Activated effector memory CD4-positive, alpha-beta T cell treated with anti-CD3 and anti-CD28 coated beads, Interleukin-2, amount 50 U/mL, for 16 hours (primary cell): ENCODE measurements around the gene TFF3.

Experiments used
- DNase-seq: peaks from one replicate; pipeline ENCODE4 v3.0.0-alpha.2; 2020

The TFF3 gene

DNA sequence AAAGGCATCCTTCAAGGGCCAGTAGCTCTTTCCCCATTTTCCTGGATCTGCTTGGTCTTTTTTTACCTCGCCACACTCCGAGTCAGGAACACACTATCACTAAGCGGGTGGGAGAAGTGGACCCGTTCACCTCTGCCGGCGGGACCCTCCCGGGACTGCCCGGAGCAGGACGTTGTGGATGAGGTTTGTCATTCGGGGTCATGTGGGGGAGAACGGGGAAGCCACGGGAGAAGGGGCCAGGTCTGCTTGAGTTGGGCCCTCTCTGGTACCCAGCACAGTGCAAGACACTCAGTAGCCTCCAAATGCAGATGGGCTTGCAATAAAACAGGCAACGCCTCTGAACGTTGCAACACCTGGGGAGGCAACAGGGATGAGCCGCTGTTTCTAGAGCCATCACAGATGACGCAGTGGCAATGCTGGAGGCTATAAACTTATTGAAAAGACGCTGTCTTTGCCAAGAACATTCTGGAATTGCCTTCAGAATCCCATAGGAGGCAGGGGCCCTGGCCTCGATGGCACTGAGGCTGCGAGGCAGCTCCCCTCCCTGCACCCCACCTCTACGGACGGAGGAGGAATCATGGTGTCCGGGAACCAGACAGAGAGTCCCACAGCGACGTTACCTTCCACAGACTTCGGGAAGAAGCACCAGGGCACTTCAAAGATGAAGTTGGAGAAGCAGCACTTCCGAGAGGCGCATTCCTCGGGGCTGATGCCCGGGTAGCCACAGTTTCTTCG is 31.8 kb upstream of the TFF3 start:
- peak; percentile 30 for DNase-seq

DNA sequence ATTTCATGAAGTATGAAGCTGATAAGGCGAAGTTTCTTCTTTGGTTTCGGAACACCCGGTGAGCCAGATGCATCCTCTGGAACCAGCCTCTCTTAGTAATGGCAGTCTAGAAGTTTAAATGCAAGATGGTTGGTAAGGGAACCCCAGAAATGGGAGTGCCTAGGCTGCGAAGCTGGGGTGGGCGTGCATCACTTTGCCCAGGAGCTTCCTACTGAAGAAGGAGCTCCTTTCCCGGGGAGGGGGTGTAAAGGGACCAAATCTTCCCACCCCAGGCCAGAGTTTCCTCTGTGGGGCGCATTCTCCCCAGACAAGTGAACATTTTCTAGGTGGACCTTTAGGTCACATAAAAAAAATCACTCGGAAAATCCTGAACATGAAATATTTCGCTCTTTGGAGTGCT is 31.2 kb upstream of the TFF3 start:
- no peak for DNase-seq

DNA sequence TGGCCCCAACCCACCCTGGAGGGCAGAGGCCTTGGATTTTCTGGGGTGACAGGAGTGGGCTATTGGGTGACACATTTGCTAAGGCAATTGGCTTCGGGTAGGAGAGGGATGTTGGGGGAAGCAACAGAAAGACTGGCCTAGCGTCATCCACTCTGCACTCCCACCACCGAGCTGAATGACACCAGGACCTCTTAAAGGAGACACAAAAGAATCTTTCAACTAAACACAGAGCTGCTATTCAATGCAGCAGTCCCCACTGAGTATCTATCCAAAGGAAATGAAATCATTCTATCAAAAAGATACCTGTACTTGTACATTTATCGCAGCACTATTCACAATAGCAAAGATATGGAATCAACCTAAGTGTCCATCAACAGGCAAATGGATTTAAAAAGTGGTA is 29.4 kb upstream of the TFF3 start:
- DNase-seq = no peak

DNA sequence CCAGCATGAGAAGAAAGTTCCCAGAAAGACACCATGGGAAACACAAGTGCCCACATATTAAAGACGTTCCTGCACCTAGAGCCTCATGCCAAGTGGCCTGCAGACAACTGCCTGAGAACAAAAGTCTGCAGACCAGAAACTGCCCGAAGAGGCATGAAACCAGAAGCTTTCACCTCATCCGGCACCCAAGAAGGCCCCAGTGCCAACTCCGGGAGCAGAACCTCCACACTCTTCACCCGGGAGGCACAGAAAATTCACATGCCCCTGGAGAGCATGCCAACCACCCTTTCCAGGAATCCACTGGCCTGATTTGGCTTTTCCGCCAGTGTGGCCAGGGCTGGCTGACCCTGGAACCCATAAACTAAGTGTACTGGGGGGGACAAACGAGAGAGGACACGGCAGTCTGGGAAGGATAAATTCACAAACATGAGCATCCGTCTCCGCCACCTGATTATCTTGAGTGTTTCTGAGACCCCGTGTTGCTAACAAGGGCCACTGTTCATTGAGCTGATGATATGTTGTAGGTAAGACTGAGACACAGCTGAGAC is 28.8 kb upstream of the TFF3 start:
- DNase-seq = peak; percentile 33

DNA sequence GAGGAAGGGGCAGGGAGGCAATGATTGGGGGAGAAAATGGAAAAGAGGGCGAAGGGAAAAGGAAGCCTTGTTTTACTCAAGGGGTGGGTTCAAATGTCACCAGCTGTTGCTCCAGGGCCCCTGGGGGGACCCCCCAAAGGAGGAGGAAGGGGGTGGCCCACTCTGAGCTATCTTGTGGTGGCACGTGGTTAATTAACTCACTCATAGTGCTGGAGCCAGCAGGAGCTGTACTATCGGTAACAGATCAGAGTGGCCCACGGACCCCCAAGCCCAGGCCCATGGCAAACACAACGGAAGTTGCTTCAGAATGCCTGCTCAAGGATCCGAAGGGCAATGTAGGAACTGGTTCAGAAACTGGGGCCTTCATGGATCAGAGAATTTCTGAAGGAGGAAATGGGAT is 28.3 kb upstream of the TFF3 start:
- peak; percentile 54 for DNase-seq

DNA sequence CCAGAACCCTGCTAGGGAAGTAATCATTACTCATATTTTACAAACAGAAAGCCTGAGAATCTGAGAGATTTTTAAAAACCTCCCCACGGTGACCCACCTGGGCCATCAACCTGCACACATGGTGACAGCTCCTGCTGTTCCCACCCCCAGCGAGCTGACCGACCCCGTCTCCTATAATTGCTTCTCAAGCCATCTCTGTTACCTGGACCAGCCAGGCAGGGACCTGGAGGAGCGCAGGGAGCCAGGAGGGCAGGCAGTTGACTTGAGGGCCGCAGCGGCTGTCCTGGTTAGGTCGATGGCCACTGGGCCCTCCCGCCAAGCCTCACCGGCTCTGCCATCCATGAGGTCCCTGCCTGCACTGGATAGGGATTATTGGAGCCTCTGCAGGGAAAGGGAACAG is 27.9 kb upstream of the TFF3 start:
- DNase-seq = no peak

DNA sequence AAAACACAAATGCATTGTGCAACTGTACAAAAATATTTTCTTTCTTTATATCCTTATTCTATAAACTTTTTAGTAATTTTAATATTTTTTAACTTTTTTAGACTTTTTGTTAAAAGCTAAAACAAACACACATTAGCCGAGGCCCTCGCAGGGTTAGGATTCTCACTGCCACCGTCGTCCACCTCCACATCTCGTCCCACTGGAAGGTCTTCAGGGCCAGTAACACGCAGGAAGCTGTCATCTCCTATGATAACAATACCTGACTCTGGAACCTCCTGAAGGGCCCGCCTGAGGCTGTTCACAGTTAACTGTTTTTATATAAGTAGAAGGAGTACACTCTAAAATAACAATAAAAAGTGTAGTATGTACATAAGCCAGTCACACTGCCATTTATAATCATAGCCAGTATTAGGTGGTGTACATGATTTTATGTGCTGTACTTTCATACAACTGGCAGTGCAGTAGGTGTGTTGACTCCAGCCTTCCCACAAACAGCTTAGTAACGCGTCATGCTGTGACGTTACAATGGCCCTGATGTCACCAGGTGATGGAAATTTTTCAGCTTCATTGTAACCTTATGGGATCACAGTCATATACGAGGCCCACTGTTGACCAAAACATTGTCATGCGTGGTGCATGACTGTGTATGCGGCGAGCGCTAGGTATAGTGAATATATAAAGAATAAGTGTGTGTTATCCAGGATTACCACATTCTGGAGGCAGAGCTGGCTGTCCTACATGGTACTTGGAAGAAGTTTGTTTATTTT is 26.8 kb upstream of the TFF3 start:
- DNase-seq = peak; percentile 39

DNA sequence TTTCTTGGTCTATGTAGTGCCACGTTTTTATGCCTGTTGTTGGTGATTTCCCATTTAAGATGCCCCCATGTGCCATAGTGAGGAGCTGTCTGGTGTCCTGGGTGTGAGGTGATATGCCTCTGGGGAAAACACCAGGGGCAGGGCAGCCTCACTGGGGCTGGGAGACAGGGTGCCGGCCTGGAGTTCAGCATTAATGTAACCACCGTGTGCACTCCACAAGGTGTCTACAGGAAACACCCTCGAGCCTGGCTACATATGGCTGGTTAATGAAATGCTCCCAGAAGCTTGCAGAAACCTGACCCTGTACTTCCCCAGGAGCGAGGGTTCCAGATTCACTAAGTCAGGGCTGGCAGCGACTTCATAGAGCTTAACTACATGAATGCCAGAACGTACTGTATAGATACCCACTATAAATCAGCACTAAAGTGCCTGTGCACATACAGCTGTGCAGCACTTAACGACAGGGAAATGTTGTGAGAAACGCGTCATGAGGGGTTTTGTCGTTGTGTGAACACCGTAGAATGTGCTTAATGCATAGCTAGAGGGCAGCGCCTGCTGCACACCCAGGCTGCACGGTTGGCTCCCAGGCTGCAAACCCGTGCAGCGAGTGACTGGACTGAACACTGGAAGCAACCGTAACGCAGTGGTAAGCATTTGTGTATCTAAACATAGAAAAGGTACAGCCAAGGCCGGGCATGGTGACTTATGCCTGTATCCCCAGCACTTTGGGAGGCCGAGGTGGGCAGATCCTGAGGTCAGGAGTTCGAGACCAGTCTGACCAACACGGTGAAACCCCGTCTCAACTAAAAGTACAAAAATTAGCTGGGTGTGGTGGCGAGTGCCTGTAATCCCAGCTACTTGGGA is 25.2 kb upstream of the TFF3 start:
- no peak for DNase-seq

DNA sequence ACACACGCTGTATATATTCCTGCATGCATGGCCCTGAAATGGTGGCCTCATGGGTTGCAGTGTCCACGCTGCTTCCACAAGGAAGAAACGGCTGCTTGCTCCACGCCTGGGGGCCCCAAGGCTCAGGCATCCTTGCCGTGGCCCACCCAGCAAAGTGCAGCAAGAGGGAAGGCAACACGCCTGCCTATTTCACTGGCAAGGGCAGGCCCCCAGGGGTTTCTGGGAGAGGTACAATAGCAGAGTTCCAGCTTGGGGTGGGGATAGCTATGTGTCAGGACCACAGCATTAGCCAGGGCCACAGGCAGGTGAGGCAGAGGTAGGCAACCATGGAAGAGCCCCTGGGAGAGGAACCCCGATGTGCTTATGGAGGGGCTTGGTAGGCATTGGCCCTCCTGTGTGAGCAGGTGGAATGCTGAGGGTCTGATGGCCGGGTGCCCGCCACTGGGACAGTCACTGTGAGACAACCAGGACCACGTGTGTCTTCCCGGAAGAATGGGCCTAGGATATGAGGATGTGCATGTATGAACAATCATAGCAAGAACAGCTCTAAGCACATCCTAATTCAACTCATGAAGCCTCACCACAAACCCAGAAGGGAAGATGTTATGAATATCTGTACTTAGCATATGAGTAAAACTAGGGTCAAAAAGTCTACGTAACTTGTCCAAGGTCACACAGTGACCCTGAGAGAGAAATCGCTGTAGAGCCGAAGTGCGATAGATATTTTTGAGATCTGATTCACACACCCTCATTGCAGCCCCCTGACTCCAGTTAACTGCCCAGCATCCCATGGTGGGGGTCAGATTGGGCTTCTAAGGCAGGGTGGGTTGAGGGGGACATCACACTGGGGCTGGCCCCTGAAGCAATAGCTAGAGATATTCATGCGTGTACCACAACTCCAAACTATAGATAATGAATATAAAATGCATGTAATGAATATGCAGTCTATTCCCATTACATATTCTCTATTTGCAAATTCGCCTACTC is 23.8 kb upstream of the TFF3 start:
- peak; percentile 43 for DNase-seq

DNA sequence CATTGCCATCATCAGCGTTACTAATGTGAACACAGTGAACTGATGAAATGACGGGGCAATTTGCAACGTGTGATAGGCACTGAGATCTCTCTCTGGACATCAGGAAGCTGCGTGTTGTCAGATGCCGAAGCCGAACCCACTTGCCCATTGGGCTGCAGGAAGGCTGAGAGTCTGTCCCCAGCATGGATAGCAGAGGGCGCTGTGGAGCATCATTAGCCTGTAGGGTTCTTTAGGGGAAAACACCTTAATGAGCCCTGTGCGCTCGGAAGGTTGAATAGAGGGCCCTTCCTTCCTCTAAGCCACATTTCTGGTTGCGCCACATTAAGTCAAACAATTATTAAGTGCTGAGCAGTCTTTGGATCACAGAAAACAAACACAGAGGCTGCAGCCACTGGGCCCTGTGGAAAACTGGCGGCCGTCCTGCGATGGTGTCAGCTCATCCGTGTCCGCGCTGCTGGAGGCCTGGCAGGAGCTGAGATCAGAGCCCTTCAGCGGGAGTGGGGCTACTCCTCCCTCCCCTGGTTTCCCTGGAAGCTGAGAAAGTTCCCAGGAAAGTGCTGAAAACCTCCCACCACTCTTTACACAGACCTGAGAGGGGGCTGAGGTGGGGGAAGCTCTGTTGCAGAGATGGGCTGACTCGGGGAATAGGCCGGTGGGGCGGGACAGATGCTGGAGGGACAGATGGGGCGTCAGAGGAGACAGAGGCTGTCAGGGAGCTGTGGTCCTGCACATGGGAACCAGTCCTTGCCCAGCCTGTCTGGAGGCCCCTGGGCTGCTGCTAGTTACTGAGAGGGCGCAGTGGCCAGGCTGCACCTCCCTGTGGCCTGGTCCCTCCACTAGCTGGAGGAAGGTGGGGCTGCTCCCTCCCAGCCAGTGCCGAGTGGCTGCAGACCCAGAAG is 22.9 kb upstream of the TFF3 start:
- DNase-seq = peak; percentile 93

DNA sequence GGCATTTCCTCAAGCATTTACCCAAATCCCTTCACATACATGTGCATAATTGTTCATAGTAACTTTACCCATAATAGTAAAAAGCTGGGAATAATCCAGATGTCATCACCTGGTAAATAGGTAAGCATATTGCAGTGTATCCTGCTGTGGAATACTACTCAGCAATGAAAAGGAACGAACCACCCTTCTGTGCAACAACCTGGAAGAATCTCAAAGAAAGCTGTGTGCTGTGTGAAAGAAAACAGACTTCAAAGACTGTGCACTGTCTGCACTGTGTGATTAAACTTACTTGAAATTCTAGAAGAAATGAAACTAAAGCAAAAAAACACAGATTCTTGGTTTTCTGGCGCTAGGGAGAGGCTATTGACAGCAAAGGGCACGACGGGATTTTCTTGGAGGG is 22.1 kb upstream of the TFF3 start:
- no peak for DNase-seq

DNA sequence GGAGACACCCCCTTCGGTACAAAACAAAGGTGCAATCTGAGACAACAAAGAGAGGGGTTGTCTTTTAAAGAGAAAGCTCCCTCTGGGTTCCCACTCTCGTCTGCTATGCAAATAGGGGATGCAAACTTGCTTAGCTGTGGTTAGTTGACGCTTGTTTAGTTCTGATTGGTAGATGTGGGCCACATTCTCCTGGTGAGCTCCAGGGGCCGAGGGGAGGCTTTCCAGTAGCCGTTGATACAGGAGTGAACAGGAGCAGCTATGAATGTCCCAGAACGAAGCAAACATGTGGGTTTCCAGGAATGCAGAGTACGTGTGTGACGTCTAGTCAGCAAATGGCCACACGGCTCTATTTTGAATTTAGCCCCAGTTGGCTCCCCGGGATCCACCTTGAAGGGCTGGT is 20.8 kb upstream of the TFF3 start:
- no peak for DNase-seq

DNA sequence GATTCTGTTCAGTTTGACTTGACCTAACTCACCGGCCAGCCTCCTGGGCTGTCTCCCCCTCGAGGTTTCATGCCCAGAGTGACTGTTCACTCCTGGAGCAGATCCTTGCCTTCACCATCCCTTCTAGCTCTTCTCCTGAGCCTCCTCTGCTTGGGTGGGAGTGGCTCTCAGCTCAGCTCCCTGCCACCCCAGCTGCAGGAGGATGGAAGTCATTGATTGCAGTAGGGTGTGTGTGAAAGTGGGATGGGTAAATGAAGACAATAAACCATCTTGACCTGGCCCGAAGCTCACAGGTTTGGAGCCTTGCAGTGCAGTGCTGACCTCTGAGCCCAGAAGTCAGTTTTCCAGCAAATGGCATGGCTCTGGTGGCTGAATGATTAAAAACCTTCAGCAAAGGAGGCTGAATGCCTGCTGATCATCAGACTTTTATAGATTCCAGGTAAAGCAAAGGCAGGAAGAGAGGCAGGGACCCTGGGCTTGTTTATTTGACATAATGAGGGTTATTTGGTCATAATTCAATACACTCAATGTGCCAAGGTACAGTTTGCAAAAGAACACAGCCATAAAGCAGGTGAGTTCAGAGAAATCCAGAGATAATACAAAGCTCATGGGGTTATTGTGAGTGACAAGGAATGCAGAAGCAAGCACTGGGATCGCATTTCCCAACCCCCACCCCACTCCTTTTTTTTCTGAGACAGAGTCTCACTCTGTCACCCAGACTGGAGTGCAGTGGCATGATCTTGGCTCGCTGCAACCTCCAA is 17.5 kb upstream of the TFF3 start:
- no peak for DNase-seq

DNA sequence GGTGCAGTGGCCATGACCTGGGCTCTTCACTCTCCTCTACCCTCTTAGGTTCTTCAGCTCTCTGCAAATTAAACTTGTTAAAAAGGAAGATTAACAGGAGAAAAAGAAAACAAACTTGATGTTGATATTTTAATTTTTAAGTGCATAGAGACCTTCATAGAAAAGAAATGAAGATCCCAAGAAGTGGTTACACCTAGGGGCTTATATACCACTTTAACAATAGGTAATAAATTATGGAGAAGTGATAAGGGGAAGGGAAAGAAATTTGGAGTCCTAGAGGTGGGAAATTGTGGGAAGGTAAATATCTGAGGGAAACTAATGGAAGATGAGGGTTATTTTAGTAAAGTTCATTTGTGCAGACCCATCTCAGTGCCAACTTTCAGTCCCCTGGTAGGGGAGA is 16.5 kb upstream of the TFF3 start:
- no peak for DNase-seq

DNA sequence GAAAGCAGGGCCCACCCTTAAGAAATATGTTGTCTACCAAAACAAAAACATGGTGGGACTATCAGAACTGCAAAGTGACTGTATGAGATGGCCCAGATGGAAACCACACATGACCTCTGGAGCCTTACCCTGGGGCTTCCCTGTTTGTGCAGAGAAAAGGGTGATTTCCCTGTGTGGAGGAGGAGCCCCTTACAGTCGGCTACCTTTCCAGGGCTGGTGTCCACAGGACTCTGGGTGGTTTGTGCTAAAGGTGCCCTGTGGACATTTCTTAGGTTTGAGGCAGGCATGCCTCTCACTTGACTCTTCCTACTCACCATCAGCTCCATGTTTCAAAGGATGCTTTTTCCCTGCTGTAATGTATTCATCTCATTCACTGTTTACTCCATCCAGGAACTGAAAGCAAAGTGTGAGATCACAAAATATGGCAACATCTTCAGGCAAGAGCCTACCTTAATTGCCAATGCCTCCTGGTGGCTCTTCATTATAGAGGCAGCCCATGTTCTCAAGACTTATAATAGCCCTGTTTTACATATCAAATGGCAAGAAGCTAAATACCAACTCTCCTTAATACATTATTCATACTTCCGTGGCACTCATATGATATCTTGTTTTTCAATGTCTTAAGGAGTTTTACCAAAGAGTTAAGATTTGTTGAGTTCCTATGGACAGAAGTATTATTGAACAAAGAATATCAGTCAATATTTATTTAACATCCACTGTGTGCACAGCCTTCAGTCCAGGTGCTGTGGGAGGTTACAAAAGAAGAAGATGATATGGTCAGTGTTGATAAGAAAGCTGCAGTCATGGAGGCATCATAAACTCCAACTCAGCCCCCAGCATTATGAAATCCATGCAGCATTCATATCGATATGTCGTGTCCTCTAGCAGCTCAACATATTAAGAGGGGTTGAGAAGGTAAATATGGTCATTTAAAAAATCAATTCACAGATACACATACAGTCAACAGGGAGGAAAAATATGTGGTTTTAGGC is 15.5 kb upstream of the TFF3 start:
- DNase-seq = no peak

DNA sequence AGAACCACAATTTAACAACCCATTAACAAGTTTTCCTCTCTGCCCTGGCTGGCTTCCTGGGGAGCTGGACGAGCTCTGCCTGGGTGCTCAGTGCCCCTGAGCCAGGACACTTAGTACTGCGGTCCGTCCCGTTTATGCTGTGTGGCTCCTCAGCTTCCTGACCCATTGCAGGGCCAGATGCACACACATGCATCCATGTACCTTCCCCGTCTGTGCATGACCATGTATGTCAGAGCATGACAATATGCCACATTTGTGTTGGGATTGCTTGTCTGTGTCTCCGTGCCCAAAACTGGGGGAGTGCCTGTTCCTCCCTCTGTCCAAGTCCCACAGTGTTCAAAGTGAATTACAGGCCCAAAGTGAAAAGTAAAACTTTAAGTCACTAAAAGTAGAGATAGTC is 9.7 kb upstream of the TFF3 start:
- DNase-seq = peak; percentile 28

DNA sequence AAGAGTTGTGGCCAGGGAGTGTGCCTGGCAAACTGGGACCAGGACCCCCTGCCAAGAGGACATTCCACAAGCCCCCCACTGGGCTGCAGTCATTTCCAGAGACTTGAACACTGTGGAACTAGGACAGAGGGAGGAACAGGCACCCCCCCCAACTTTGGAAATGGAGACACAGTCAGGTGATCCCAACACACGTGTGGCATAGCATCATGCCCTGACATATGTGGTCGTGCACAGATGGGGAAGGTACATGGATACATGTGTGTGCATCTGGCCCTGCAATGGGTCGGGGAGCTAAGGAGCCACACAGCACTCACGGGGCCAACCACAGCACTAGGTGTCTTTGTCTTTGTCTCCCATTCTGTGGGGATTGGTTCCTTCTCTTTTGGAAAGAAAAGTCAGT is 6.6 kb upstream of the TFF3 start:
- DNase-seq = peak; percentile 45

DNA sequence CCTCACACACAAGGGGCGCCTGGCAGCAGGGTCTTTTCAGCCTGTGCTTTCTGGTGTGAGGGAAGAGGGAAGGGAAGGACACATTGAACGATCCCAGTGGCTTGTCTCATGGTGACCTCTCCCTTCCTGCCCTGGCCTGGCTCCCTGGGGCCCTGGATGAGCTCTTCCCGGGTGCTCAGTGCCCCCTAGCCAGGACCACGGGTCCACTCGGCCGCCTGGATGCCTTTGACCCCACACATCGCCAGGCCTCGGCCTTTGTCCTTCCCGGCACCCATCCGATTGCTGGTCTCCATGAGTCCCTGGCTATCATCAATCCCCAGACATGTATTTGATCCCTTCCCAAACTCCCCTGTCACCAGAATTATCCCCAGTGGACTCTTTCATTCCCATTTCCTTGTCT is 6.0 kb upstream of the TFF3 start:
- peak; percentile 44 for DNase-seq

DNA sequence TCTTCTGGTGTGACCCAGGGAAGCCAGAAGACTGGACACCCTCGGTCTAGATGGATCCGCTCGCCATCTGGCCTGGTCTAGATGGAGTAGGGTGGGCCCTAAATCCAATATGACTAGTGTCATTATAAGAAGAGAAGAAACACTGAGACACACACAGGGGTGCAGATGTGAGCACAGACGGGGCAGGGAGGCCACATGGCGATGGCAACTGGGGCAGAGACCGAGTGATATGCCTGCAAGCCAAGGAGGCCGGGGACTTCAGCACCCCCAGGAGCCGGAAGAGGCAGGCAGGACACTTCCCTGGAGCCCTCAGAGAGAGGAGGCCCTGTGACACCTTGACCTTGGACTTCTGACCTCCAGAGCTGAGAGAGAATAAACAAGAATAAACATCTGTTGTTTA is 5.6 kb upstream of the TFF3 start:
- DNase-seq = peak; percentile 31
